T-helper 22 cell (primary cell): ENCODE results near the gene SLC44A1.

ENCODE experiments used
- DNase-seq: peaks from one replicate; pipeline ENCODE4 v3.0.0-alpha.2; 2020; ENCODE audit warnings: low read depth

The SLC44A1 gene

DNA sequence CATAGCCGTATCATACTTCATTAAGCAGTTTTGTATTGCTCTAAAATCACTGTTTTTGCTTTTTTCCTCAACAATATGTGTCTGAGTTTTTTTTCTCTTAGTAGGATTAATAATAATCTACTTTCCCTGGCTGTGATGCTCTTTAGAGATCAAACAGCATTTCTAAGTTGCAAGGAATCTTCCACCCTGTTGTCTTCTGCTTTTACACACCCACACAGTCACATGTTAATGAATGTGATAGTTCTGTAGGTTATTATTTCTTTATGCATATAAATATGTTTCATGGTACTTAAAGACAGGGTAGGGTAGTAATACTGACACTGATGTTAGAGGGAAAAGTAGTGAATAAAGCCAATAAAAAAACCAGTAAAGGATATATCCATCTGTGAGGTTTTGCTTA lies 29.3 kb downstream of the SLC44A1 start:
- no peak for DNase-seq

- DNase-seq: no peak
Measured at GRCh38 chr9:105275111-105275510, 30.7 kb downstream of the SLC44A1 start.

DNA sequence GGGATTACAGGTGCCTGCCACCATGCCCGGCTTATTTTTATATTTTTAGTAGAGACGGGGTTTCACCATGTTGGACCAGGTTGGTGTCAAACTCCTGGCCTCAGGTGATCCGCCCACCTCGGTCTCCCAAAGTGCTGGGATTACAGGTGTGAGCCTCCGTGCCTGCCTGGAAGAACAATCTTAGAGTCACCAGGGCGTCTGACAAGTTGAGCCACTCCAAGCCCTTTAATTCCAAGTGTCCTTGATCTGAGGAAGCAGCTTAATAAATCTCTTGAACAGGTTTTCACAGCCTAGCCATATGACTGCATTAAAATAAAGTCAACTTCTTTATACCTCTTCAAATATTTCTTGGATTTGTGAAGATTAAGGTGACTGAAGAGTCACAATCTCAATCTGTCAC lies 31.5 kb downstream of the SLC44A1 start:
- no peak for DNase-seq

DNA sequence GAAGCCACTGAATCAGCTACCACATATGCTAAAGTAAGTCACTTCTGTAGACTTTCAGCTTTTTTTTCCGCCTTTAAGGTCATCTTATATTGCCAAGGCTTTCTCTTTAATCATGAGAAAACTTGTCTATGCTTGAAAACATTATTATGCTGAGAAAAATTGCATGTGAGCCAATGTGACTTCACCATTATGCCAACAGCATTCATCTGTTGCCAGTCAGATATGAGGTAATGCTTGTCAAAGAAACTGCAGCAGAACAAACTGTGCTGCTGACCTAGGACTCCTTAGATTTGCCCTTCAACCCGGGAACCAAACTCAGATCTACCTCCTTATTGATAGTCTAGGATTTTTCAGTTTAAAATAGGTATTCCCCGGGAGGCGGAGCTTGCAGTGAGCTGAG lies 34.3 kb downstream of the SLC44A1 start:
- DNase-seq: no peak

DNA sequence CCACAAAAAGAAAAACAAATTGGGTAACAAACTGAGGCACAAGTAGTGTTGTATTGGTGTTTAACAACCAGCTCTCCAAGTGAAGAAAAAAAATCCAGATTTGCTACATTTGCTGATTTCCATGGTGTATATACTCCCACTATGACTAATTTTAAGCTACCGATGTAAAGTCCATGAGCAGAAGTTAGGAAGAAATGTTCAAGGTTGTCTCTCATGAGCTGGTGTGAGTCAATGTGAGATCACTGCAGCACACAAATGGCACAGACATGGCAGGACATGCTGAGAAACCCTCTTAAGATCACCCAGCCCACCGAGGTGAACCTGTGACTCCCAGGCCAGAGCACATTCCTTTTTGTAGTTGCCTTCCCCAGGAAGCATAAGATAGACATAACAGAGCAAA lies 36.2 kb downstream of the SLC44A1 start:
- no peak for DNase-seq

DNA sequence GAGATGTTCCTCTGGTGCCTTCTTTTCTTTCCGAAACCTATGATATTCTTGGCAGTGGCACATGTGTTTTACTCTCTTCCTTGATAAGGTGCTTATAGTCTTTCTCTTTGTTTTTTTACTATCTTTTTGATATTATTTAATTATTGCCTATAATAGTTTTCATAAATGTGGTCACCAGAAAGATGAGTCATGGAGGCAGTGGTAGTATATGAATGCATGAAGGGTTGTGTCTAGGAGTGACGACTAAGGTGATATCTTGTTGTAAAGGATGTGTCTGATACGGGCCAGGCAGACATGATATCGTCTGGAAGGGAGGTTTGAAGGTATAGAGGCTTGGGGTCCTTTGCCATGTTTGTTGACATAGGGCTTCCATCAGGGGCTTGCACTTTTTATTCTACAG lies 36.8 kb downstream of the SLC44A1 start:
- DNase-seq: no peak

DNA sequence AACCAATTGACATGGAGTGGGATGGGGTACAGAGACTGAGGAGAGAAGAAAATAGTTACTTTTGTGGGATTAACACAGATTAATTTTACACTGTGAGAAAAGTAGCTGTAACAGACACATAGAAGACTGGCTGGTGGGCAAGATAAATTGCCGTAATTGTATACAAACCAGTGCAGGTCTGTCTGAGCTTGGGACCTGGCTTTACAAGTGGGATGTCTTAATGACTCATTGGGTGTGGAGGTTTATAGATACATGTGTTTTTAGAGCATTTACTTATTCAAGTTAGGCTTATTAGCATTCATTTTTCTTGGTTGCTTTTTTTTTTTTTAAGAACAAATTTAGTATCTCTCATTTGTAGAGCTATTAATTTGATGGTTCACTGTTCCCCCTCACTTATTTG lies 37.5 kb downstream of the SLC44A1 start:
- DNase-seq: no peak

- no peak for DNase-seq
Measured at GRCh38 chr9:105282870-105283621, 38.6 kb downstream of the SLC44A1 start.

- DNase-seq: no peak
Measured at GRCh38 chr9:105283795-105284194, 39.3 kb downstream of the SLC44A1 start.

DNA sequence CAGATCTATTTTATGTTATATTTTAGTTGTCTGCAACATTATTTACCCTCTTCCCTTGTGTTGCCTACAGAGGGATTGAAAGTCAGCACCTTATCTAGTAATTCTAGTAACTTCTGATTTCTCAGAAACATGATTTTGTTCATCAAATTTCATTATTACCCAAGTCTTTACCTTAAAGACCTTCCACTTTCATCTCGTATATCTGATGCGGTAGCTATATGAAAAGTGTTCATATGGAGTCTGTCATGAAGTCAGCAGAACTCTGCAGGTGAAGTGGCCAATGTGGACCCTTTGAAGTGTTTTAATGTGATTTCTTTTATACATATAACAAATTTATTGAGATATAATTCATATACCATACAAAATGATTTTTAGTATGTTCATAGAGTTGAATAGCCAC lies 40.0 kb downstream of the SLC44A1 start:
- no peak for DNase-seq

DNA sequence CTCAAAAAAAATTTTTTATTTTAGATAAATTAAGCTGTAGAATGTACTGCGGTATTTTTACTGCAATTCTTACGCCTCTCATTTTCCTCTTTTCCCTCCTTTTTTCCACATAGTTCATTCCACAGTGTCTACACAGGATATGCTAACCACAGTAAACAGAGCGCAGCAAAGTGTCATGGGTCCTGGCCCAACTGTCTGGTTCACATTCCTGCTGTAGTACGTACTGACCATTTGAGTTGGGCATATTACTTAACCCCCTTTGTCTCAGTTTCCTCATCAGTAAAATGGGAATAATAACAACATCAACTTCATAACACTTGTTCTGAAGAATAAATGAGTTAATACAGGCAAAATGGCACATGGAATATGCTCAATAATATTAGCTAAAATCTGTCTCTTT lies 41.6 kb downstream of the SLC44A1 start:
- no peak for DNase-seq

- DNase-seq: no peak
Measured at GRCh38 chr9:105289305-105289704, 44.9 kb downstream of the SLC44A1 start.

DNA sequence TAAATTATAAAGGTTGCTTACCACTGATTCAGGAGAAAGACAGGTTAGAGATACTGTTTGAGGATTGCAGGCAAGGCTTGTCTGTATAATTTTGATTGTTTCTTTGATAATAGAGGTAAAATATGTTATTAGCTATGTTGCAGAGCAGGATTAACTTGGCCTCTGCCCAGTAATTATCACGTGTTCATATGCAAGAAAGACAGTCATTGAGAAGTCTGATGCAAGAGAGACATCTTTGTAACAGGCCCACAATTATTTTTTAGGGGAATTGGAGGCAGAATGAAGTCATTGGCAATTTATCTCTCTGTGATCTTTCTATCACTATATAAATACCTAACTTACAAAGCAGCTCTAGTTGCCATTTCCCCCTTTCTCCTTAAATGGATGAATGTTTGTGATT lies 46.0 kb downstream of the SLC44A1 start:
- DNase-seq: no peak

DNA sequence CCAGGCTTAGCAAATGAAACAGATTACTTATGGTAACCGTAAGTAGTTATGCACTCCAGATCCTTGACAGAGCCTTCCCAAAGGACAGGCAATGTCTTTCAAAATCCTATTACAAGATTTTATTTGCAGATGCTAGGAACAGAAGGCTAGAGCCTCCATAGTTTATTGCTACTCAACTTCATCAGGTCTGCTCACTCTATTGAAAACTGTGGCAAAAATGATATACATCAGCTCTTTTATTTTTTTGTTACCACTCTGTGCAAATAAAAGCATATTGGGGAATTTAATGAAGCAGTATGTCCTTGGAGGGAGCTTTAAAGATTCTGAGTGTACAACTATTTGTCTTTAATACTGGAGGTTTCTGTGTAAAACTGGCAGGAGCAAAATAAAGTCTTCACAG lies 46.5 kb downstream of the SLC44A1 start:
- no peak for DNase-seq

GRCh38 chr9:105291422-105291859 lies 47.0 kb downstream of the SLC44A1 start:
- DNase-seq: no peak

DNA sequence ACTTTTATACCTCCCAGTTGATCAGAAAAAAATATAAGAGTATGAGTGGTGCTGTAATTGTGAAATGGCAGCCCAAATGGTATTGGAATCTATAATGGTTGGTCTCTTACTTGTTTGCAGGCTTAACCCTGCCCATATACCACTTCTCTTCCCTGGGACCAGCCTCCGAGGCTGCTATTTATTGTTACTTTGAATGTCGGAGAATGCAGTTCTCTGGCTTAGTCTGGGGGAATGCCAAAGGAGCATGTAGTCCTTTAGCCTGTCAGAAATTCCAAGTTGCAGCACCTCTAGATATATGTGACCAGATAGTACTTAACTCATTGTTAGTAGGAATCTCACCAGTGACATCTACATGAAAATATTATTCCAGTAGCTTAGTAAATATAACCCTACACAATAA lies 47.5 kb downstream of the SLC44A1 start:
- DNase-seq: no peak

DNA sequence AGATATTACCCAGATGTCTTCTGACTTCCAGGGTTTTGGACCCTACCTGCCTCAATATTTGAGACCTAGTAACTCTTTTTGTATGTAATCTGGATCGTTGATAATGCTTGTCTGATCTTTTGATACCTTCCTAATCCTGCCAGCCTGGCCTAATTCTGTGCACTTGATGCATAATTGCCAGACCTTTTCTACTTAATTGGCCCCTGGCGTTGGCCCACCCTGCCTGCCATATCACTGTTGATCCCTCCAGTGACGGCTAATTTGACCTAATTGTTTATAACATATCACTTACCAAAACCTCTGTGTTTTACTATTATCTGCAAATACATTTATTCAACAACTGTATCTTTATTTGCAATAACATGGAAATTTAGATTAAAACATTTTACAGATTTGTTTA lies 49.0 kb downstream of the SLC44A1 start:
- no peak for DNase-seq

DNA sequence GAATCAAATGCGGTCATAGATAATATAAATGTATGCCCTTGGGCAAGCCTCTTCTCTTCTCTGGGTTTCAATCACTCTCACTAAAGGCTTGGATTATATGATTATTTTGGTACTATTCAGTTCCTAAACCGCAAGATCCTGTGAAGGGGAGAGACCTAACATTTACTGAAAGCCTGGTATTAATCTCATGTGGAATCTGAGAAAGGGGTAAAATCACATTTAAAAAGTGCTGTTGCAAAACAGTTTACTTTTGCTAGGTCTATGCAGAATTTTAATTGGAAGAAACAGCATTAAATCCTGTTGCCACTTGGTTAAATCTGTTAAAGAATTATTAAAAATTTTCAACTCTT lies 50.7 kb downstream of the SLC44A1 start:
- DNase-seq: no peak

GRCh38 chr9:105295986-105296385 lies 51.5 kb downstream of the SLC44A1 start:
- no peak for DNase-seq

DNA sequence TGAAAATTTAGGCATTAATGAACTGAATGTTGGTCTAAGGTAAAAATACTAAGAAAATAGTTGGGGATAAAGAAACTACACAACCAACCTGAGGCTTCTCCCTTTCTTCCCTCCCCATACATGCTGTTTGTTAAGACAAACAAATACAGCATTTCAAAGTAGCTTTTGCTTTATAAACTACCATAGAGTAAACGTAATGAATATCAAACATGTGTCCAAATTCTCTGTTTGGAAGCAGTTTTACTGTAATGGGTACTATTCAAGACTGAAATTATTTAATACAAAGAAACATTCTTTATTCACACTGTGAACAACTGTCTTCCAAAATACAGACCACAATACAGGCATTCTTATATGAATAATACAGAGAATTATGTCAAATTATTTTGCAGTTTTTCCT lies 52.0 kb downstream of the SLC44A1 start:
- no peak for DNase-seq

- no peak for DNase-seq
Measured at GRCh38 chr9:105296877-105297287, 52.4 kb downstream of the SLC44A1 start.

DNA sequence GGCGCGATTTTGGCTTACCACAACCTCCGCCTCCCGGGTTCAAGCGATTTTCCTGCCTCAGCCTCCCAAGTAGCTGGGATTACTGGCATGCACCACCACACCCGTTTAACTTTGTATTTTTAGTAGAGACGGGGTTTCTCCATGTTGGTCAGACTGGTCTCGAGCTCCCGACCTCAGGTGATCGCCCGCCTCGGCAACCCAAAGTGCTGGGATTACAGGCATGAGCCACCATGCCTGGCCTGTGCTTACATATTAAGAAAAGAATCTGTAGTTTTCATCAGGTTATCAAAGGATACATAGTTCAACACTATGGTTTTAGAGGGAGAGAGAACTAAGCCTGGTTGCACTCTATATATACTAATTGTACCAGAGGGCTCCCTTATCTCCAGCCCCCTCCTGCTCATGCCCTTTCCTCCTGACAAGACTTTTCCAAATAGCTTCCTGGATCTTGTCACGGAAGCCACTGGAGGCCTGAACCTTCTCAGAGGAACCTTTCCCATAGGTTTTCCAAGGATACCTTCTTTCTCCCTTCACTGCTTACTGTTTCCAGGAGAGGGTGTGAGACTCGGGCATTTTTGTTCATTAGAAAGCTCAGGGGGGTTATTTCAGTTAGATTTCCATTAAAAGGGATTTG lies 53.1 kb downstream of the SLC44A1 start:
- no peak for DNase-seq

DNA sequence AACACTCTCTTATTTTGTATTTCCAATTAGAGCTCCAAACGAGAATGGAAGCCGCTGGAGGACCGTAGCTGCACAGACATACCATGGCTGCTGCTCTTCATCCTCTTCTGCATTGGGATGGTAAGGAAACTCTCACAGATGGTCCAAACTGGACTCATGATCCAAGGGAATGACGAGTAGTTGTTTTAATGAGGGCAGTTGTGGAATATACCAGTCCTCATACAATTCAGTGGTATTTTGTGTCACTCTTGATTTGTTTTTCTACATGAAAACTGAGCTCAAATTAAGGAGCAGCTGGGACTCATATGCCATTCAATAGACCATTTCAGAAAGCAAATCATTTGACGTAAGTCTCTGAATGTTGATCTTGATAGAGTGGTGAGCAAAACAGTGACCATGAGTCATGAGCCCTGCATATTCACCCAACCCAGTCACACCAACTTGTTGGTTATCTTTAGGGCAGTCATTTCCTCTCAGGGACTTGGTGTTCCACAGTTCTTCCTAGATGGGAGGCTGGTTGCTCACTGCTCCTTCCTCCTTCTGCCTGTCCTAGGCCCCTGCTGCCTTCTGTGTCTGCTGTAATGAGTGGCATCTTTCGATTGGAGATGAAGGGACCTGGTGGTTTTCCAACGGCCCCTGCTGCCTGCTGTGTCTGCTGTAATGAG lies 54.9 kb downstream of the SLC44A1 start:
- DNase-seq: no peak

- DNase-seq: no peak
Measured at GRCh38 chr9:105302728-105303127, 58.3 kb downstream of the SLC44A1 start.
